Cardiac fibroblast (primary cell): ENCODE data around the gene DDX51.

Experiments used
- DNase-seq, 2 donors: peaks; one replicate each; pipeline versions ENCODE4 v3.0.0 to v3.0.0-alpha.2; 2010; ENCODE audit warnings: low read depth in 2 of 2
- H3K4me3 ChIP-seq, 2 donors: replicated peaks in 1 of 2; 1 replicate in 1 of 2; 2 replicates in 1 of 2; pipeline ENCODE4 v1.5.1; 2011; ENCODE audit warnings: low read depth in 2 of 2, low read length in 2 of 2, mild to moderate bottlenecking in 2 of 2, moderate library complexity in 1 of 2
- CTCF ChIP-seq: IDR thresholded peaks from one replicate; pipeline ENCODE4 v1.5.1; 2011; ENCODE audit warnings: low read depth, mild to moderate bottlenecking, low read length, inconsistent platforms

DDX51 gene

GRCh38 chr12:132127041-132127440 is 17.1 kb downstream of the DDX51 start:
- H3K4me3 ChIP-seq = no peak overlapping the region
- TF ChIP-seq CTCF = no peak
- no peak for DNase-seq

- no peak for TF ChIP-seq CTCF
- no peak overlapping the region for H3K4me3 ChIP-seq
- DNase-seq = no peak
Observed at GRCh38 chr12:132125736-132126135, 18.4 kb downstream of the DDX51 start.

GRCh38 chr12:132124766-132125425 is 19.2 kb downstream of the DDX51 start:
- no peak for TF ChIP-seq CTCF
- no peak for DNase-seq
- H3K4me3 ChIP-seq = no peak overlapping the region

- H3K4me3 ChIP-seq = no peak overlapping the region
- no peak for DNase-seq
- no peak for TF ChIP-seq CTCF
Observed at GRCh38 chr12:132123970-132124765, 20.0 kb downstream of the DDX51 start.

- no peak for DNase-seq
- no peak for TF ChIP-seq CTCF
- H3K4me3 ChIP-seq = no peak overlapping the region
Observed at GRCh38 chr12:132121283-132121682, 22.8 kb downstream of the DDX51 start.

GRCh38 chr12:132118876-132119275 is 25.2 kb downstream of the DDX51 start:
- no peak overlapping the region for H3K4me3 ChIP-seq
- DNase-seq = no peak
- TF ChIP-seq CTCF = no peak
